H1 (cell line): Measurements from ENCODE around the gene FLRT2. TPM values are rescaled to one million over a fixed set of nuclear protein-coding genes. Genes with fewer than 3 reads are reported as not detected.

Experiments
- CTCF ChIA-PET: fragments of 300-600 bp; sonication (Branson Sonifier 250); formaldehyde crosslinking; loops from one replicate; lab custom pipeline; 2021; ENCODE audit not compliant: partially characterized antibody; lab: Charles Lee
- POLR2A ChIA-PET: fragments of 300-600 bp; sonication (Branson Sonifier 250); formaldehyde crosslinking; loops from one replicate; lab custom pipeline; 2021; ENCODE audit warnings: inconsistent platforms; ENCODE audit not compliant: partially characterized antibody; lab: Charles Lee
- DNase-seq, 2 experiments: peaks; one replicate each; pipeline versions ENCODE4 v3.0.0 to v3.0.0-alpha.2; 2010 to 2022; ENCODE audit warnings: low spot score in 2 of 2, low read depth in 1 of 2, mixed read lengths in 1 of 2
- FAIRE-seq: peaks from 2 replicates; lab custom pipeline; 2011; peaks lifted over from hg19 to GRCh38; lab: Jason Lieb, UNC
- H2AFZ ChIP-seq: 2 replicates; pipeline ENCODE4 v1.8.1; 2012; ENCODE audit warnings: low read length, inconsistent platforms
- H2AK5ac ChIP-seq: 2 replicates; pipeline ENCODE4 v1.6.1; 2013; ENCODE audit warnings: low read depth, low read length
- H2BK120ac ChIP-seq: replicated peaks from 2 replicates; pipeline ENCODE3; 2013; ENCODE audit warnings: low read depth, low read length, inconsistent platforms
- H2BK12ac ChIP-seq: 2 replicates; pipeline ENCODE4 v1.6.1; 2013; ENCODE audit warnings: low read depth, low read length
- H2BK15ac ChIP-seq: 2 replicates; pipeline ENCODE4 v1.6.1; 2013; ENCODE audit warnings: low read length
- H2BK20ac ChIP-seq: 2 replicates; pipeline ENCODE4 v1.6.1; 2013; ENCODE audit warnings: low read length
- H2BK5ac ChIP-seq: 2 replicates; pipeline ENCODE4 v1.6.1; 2013; ENCODE audit warnings: low read depth, low read length
- H3K14ac ChIP-seq: 2 replicates; pipeline ENCODE4 v1.6.1; 2013; ENCODE audit warnings: inconsistent platforms; ENCODE audit not compliant: insufficient read length
- H3K18ac ChIP-seq: 2 replicates; pipeline ENCODE4 v1.6.1; 2013; ENCODE audit warnings: low read length; ENCODE audit errors: extremely low read depth
- H3K23ac ChIP-seq: 2 replicates; pipeline ENCODE4 v1.6.1; 2013; ENCODE audit warnings: inconsistent platforms; ENCODE audit not compliant: insufficient read length
- H3K23me2 ChIP-seq: 2 replicates; pipeline ENCODE4 v1.6.1; 2013; ENCODE audit warnings: low read depth, low read length
- H3K27ac ChIP-seq: 2 replicates; pipeline ENCODE4 v1.6.1; 2011; ENCODE audit warnings: low read depth, low read length, inconsistent platforms
- H3K27me3 ChIP-seq, 4 experiments: replicated peaks in 1 of 4; 1 replicate in 1 of 4; 2 replicates in 3 of 4; pipeline versions ENCODE4 v1.6.1 to v1.8.1; 2011 to 2013; ENCODE audit warnings: low read length in 3 of 4, mild to moderate bottlenecking in 3 of 4, inconsistent platforms in 2 of 4, mixed read lengths in 2 of 4, moderate library complexity in 1 of 4; ENCODE audit not compliant: control insufficient read depth in 3 of 4, insufficient read depth in 3 of 4; ENCODE audit errors: extremely low read depth in 1 of 4
- H3K36me3 ChIP-seq, 4 experiments: 2 replicates each; pipeline versions ENCODE4 v1.6.1 to v1.8.1; 2011 to 2013; ENCODE audit warnings: mild to moderate bottlenecking in 4 of 4, low read length in 3 of 4, moderate library complexity in 2 of 4, control low read depth in 1 of 4, inconsistent platforms in 1 of 4; ENCODE audit not compliant: insufficient read depth in 4 of 4, control insufficient read depth in 2 of 4
- H3K4ac ChIP-seq: replicated peaks from 2 replicates; pipeline ENCODE3; 2013; ENCODE audit warnings: low read length, low read depth, mixed read lengths, inconsistent platforms; ENCODE audit not compliant: insufficient read length
- H3K4me1 ChIP-seq, 4 experiments: replicated peaks in 1 of 4; 1 replicate in 1 of 4; 2 replicates in 3 of 4; pipeline versions ENCODE4 v1.6.1 to v1.8.1; 2011 to 2013; ENCODE audit warnings: low read length in 3 of 4, inconsistent platforms in 2 of 4, mixed read lengths in 1 of 4; ENCODE audit not compliant: insufficient read depth in 4 of 4, control insufficient read depth in 3 of 4
- H3K4me2 ChIP-seq, 2 experiments: 2 replicates each; pipeline versions ENCODE4 v1.6.1 to v1.8.1; 2011 to 2013; ENCODE audit warnings: low read depth in 2 of 2, low read length in 2 of 2, control low read depth in 1 of 2, inconsistent platforms in 1 of 2, mild to moderate bottlenecking in 1 of 2; ENCODE audit not compliant: insufficient read depth in 1 of 2
- H3K4me3 ChIP-seq, 4 experiments: fragments of 200-600, 300-600 bp in 1 of 4; sonication (generic), shearing (Covaris generic), sonication (Bioruptor Twin) in 1 of 4; 2 replicates each; pipeline versions ENCODE4 v1.5.1 to v1.8.1; 2011 to 2016; ENCODE audit warnings: low read length in 4 of 4, low read depth in 3 of 4, control low read depth in 2 of 4, inconsistent platforms in 2 of 4, mild to moderate bottlenecking in 2 of 4, mixed read lengths in 1 of 4, moderate library complexity in 1 of 4; ENCODE audit not compliant: insufficient read depth in 2 of 4; ENCODE audit errors: extremely low read depth in 1 of 4
- H3K56ac ChIP-seq: replicated peaks from 2 replicates; pipeline ENCODE3; 2013; ENCODE audit warnings: low read depth, mild to moderate bottlenecking, mixed read lengths, low read length, inconsistent platforms; ENCODE audit not compliant: insufficient read length
- H3K79me1 ChIP-seq: 2 replicates; pipeline ENCODE4 v1.6.1; 2013; ENCODE audit warnings: low read depth, low read length, control low read depth
- H3K79me2 ChIP-seq, 2 experiments: 2 replicates each; pipeline versions ENCODE4 v1.6.1 to v1.8.1; 2012 to 2013; ENCODE audit warnings: low read length in 2 of 2, mild to moderate bottlenecking in 2 of 2, inconsistent platforms in 1 of 2; ENCODE audit not compliant: insufficient read depth in 2 of 2, control insufficient read depth in 1 of 2
- H3K9ac ChIP-seq, 4 experiments: replicated peaks in 1 of 4; 1 replicate in 1 of 4; 2 replicates in 3 of 4; pipeline versions ENCODE4 v1.6.1 to v1.8.1; 2011 to 2013; ENCODE audit warnings: low read depth in 3 of 4, low read length in 3 of 4, control low read depth in 2 of 4, mild to moderate bottlenecking in 2 of 4, moderate library complexity in 2 of 4, inconsistent platforms in 1 of 4; ENCODE audit errors: extremely low read depth in 1 of 4
- H3K9me3 ChIP-seq, 2 experiments: 2 replicates each; pipeline versions ENCODE4 v1.6.1 to v1.8.1; 2012 to 2013; ENCODE audit warnings: mild to moderate bottlenecking in 2 of 2, moderate library complexity in 2 of 2, control low read depth in 1 of 2, inconsistent platforms in 1 of 2, low read depth in 1 of 2, low read length in 1 of 2, mixed read lengths in 1 of 2; ENCODE audit not compliant: insufficient read depth in 2 of 2
- H4K20me1 ChIP-seq, 2 experiments: replicated peaks in 1 of 2; 2 replicates each; pipeline versions ENCODE3 to v1.8.1; 2011 to 2013; ENCODE audit warnings: inconsistent platforms in 2 of 2, low read length in 2 of 2, mild to moderate bottlenecking in 1 of 2; ENCODE audit not compliant: insufficient read depth in 2 of 2, control insufficient read depth in 1 of 2
- H4K5ac ChIP-seq: 2 replicates; pipeline ENCODE4 v1.6.1; 2013; ENCODE audit warnings: low read length, low read depth, mixed read lengths, inconsistent platforms; ENCODE audit not compliant: insufficient read length
- H4K8ac ChIP-seq: 2 replicates; pipeline ENCODE4 v1.8.0; 2013; ENCODE audit warnings: mild to moderate bottlenecking, moderate library complexity, low read length, inconsistent platforms; ENCODE audit not compliant: insufficient read depth; ENCODE audit errors: extremely low read depth
- H4K91ac ChIP-seq: replicated peaks from 2 replicates; pipeline ENCODE3; 2013; ENCODE audit warnings: low read length, mixed read lengths, inconsistent platforms; ENCODE audit not compliant: insufficient read length
- CBX8 ChIP-seq: fragments of 300-800, 300-1000 bp; sonication (generic); IDR thresholded peaks from 2 replicates; pipeline ENCODE4 v1.7.1; 2016; ENCODE audit warnings: low read depth, low read length, borderline replicate concordance
- KDM4A ChIP-seq: IDR thresholded peaks from one replicate; pipeline ENCODE4 v1.7.1; 2012; ENCODE audit warnings: low read depth, mild to moderate bottlenecking, moderate library complexity, low read length, inconsistent platforms; ENCODE audit not compliant: severe bottlenecking
- WGBS, 2 experiments: shearing (Covaris generic) in 1 of 2; methylation state at CpG; one replicate each; pipeline versions ENCODE4 v1.1.6 to v1.1.7; 2013 to 2015; ENCODE audit warnings: low lambda C conversion rate in 2 of 2, mixed read lengths in 2 of 2, inconsistent platforms in 1 of 2, low coverage in 1 of 2, missing lambda C conversion rate in 1 of 2; ENCODE audit not compliant: insufficient replicate concordance in 2 of 2, insufficient coverage in 1 of 2, insufficient read length in 1 of 2; ENCODE audit errors: extremely low coverage in 1 of 2, missing lambda C conversion rate in 1 of 2; 5-methylcytosine and 5-hydroxymethylcytosine counted together
- polyA plus RNA-seq, 7 experiments: library from polyadenylated mRNA; depleted of rRNA in 3 of 7; stranded (reverse) in 5 of 7; unstranded in 2 of 7; fragments of >200 nt in 5 of 7; fragments of 200-250 nt in 2 of 7; gene quantifications; 1 replicate in 5 of 7; 2 replicates in 1 of 7; 4 replicates in 1 of 7; pipeline versions ENCODE4 v1.2.1 to v1.2.3, GENCODE V29; 2011 to 2013; ENCODE audit warnings: missing spikeins in 2 of 7, mixed read lengths in 2 of 7
- total RNA-seq: library from RNA; stranded (reverse); fragmentation: NEBNext Ultra II Directional; extraction: Animal tissue kit (Norgen Biotek cat#: 25700); gene quantifications from 2 replicates; pipeline ENCODE4 v1.2.1, GENCODE V29; 2021
- TF ChIP-seq, protein P1 (sequence below): IDR thresholded peaks from 2 replicates; pipeline ENCODE4 v1.6.1; 2012; ENCODE audit warnings: inconsistent platforms

Gene FLRT2
- total and polyA plus RNA-seq, 2 of the 8 experiments (the other 6 are each of a cell fraction or from before 2014, with no cell fraction given): 2.4 to 6.9 TPM

DNA sequence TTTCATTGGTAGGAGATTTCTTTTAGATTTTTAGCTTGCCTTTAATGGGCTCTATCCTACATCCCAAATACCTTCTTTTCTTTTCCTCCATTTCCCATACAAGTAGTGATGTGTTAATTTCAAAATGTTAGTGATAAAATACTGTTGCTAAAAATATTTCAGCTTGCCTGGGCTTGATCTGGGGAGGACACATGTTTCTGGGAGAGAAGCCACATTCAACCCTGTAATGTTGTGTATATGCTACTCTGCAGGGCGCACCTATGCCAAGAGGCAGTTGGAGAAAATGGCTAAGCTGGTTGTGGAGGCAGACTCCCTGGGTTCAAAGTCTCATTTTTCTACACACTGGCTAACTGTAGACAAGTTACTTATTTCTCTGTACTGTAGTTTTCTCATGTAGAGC, 26.3 kb downstream of the FLRT2 start:
- H3K79me2 ChIP-seq: no peaks in the 10 kb centered on the region
- no peak overlapping the region for H2AK5ac ChIP-seq
- no peak overlapping the region for H3K27ac ChIP-seq
- H3K4ac ChIP-seq: no peak overlapping the region
- no peak overlapping the region for H3K14ac ChIP-seq
- H3K36me3 ChIP-seq: no peaks in the 10 kb centered on the region
- H3K23ac ChIP-seq: no peak overlapping the region
- H3K79me1 ChIP-seq: no peaks in the 10 kb centered on the region
- H4K91ac ChIP-seq: no peak overlapping the region
- H2BK5ac ChIP-seq: no peak overlapping the region
- H3K56ac ChIP-seq: no peak overlapping the region
- H2BK15ac ChIP-seq: no peak overlapping the region
- H2BK20ac ChIP-seq: no peak overlapping the region
- H3K18ac ChIP-seq: no peak overlapping the region
- no peak overlapping the region for H3K9ac ChIP-seq
- WGBS, 2 experiments: 100% methylated on average over 1 of the region's 1 CpG; no CpG with 5 or more reads in 1 of the 2 experiments
- H3K23me2 ChIP-seq: no peaks in the 10 kb centered on the region
- no peak for FAIRE-seq
- H2BK12ac ChIP-seq: no peak overlapping the region
- H2BK120ac ChIP-seq: no peak overlapping the region
- H4K5ac ChIP-seq: no peak overlapping the region
- H3K27me3 ChIP-seq: peaks cover 0 to 2% (median 0%) of the 10 kb centered on the region in 4 experiments; a peak in 1 of 7 replicates
- TF ChIP-seq, protein P1, sequence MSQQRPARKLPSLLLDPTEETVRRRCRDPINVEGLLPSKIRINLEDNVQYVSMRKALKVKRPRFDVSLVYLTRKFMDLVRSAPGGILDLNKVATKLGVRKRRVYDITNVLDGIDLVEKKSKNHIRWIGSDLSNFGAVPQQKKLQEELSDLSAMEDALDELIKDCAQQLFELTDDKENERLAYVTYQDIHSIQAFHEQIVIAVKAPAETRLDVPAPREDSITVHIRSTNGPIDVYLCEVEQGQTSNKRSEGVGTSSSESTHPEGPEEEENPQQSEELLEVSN: no peak
- TF ChIP-seq KDM4A: no peak
- TF ChIP-seq CBX8: no peak
- H3K4me3 ChIP-seq: no peak overlapping the region
- CTCF ChIA-PET: interaction anchor here (1.5 kb wide), 1 partner anchor 8 kb away, joined by 5 read pairs; no protein-coding TSS in a partner anchor
- H4K20me1 ChIP-seq: no peaks in the 10 kb centered on the region
- no peaks in the 10 kb centered on the region for H3K9me3 ChIP-seq
- no peaks in the 10 kb centered on the region for H3K4me1 ChIP-seq
- H4K8ac ChIP-seq: no peak overlapping the region
- no peak overlapping the region for H2AFZ ChIP-seq
- no peak for DNase-seq
- no peak overlapping the region for H3K4me2 ChIP-seq
- POLR2A ChIA-PET: no interaction called here
